ENCODE measurements around the gene SOCS1.

The SOCS1 gene

DNA sequence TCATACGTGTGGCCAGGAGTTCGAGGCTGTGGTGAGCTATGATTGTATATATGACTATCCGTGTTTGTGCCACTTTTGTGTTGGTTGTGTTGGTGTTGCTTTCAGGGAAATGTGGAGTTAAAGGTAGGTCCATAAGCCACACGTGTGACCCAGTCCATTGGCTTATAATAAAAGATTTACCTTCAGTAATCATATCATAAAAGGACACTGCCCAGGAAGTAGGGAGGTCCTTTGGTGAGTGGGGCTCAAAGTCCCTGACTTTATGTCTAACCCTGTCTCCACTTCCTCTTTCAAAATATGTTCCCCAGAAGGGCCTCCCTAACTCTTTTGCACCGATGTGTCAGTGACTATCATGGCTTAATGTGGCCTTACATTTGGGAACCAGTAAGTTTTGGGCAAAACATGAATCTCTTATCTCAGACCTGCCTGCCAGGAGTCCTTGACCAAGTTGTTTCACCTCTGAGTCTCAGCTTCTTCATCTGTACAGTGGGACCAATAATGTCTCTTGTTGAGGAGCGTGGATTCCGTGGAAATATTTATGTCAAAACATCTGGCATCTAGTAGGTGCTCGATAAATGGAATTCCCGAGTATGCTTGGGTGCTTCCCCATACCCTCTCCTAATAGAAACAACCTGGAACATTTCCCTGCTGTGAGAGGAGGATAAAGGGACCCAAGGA, 8.3 kb upstream of the SOCS1 start:
- H3K4me3 ChIP-seq (ENCODE audit: low read length) = no peak overlapping the region
- no peak for DNase-seq (ENCODE audit: low read depth)
- TF ChIP-seq CTCF (IDR thresholded peaks at IDR 0.05; ENCODE audit: insufficient read depth, low read depth, low read length, missing control alignments) = no peak

DNA sequence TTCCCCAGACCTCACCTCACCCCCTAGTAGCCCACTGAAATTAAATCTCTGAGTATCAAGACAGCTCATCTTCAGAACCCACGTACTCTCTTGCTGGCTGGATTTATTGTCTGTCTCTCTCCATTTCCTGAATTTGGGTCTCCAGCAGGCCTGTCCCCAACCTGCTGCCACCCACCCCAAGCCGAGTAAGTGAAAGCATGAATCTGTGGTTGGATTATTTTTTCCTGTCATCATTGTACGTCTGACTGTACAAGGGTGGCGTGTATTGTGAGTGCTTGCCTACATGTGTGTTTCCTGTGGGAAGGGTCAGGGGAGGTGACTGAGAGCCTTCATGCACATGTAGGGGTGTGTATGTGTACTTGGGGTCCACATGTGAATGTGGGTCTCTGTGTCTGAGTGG, 7.7 kb upstream of the SOCS1 start:
- no peak for TF ChIP-seq CTCF (IDR thresholded peaks at IDR 0.05; ENCODE audit: insufficient read depth, low read depth, low read length, missing control alignments)
- DNase-seq (ENCODE audit: low read depth) = no peak
- no peak overlapping the region for H3K4me3 ChIP-seq (ENCODE audit: low read length)

- no peak for DNase-seq (ENCODE audit: low read depth)
- H3K4me3 ChIP-seq (ENCODE audit: low read length) = no peak overlapping the region
- TF ChIP-seq CTCF (IDR thresholded peaks at IDR 0.05; ENCODE audit: insufficient read depth, low read depth, low read length, missing control alignments) = no peak
Measured at GRCh38 chr16:11262915-11263314, 6.9 kb upstream of the SOCS1 start.

DNA sequence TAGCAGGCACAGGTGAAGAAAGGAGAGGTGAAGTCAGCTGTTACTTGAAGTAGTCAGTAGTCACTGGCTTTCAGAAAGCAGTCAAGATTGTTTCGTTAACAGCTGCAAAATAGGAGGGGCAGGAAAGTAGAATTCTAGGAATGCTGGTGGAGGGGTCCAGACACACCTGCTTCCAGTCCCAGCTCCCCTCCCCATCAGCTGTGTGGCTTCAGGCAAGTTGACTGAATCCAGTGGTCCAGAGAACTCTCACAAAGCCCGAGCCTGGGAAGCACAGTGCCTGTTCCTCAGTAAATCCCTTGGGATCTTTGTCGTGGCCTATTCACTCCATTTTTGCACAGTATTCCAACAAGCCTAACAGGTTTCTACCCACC, 4.6 kb upstream of the SOCS1 start:
- no peak for DNase-seq (ENCODE audit: low read depth)
- no peak for TF ChIP-seq CTCF (IDR thresholded peaks at IDR 0.05; ENCODE audit: insufficient read depth, low read depth, low read length, missing control alignments)
- no peak overlapping the region for H3K4me3 ChIP-seq (ENCODE audit: low read length)

DNA sequence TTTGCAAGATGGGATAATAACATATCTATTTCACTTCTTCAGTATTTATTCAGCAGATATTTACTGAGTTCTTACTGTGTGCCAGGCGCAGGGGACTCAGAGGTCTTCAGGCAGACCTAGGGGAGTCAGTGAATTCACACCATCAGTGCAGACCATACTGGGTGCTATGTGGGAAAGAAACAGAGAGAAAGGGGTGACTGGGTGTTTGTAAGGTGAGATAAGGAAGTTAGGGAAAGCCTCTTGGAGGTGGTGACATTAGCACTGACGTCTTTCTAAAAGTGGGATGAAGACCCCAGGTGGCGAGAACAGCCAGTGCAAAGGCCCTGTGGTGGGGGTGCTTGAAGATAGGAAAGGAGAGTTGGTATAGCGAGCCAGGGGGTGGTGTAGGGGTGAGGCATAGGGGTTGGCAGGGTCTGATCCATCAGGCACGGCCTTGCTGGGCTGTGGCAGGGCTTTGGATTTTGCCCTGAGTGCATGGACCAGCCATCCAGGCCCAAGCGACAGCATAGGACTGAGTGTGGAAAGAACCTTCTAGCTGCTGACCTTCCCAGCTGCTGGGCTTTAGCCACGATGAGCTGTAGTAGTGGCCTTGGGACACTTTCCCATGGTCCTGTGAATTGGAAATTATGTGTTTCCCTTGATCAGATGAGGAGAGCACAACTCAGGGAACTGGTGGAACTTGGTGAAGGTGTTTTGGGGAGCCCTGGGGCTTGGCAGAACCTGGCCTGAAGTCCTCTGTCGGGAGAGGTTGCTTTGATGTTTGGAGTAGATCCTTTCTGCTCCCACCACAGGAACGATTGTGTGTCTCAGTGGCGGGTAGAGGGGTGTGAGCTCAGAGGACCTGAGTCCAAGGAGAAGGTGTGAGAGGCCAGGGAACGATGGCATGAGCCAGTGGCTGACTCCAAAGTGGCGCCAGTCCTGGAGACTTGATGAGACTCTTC, 3.9 kb upstream of the SOCS1 start:
- H3K4me3 ChIP-seq (ENCODE audit: low read length) = no peak overlapping the region
- DNase-seq (ENCODE audit: low read depth) = no peak
- no peak for TF ChIP-seq CTCF (IDR thresholded peaks at IDR 0.05; ENCODE audit: insufficient read depth, low read depth, low read length, missing control alignments)

GRCh38 chr16:11258553-11259492, 2.8 kb upstream of the SOCS1 start:
- DNase-seq (ENCODE audit: low read depth) = no peak
- H3K4me3 ChIP-seq (ENCODE audit: low read length) = no peak overlapping the region
- no peak for TF ChIP-seq CTCF (IDR thresholded peaks at IDR 0.05; ENCODE audit: insufficient read depth, low read depth, low read length, missing control alignments)
